Measurements from ENCODE around the gene TRAPPC1.

Gene TRAPPC1

DNA sequence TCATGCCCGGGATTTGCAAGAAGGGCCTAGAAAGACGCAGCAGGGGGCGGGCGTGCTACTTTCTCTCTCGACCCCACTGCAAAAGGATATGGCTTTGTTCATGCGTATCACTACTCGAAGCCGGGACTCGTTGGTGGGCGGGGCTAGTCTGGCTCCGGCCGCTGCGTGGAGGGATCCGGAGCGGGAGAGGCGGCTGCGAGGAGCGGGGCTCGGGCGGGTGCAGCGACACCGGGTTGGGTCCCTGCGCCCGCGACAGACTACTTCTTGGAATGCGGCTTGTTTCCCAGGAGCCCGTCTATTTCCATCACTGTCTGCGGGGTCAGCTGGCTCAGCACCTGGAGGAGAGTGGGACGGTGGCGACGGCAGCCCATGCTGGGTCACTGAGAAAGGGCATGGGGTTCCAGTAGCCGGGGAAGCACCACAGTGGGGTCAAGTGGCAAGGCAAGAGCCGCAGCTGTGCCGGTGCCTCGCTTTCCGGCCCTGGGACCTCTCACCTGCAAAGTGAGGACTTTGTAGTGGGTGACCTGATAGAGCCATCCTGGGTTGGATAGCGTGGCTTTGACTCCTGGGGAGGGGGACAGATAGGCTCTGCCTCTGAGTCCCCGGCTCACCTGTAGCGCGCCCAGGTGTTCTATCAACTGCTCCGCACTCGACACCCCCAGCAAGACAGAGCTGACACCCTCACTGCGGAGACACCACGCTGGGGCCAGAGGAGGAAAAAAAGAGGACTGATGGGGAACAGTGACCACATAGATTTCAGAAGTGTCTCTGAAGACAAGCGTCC is 8.7 kb downstream of the TRAPPC1 start:
- H3K36me3 ChIP-seq (ENCODE audit: low read length), result no peaks in the 10 kb centered on the region
- H3K9ac ChIP-seq (ENCODE audit: low read length), result peak overlapping the region; percentile 13; the same call in 1 of the 2 replicates
- no peaks in the 10 kb centered on the region for H4K20me1 ChIP-seq (ENCODE audit: low read depth, low read length)
- H3K4me2 ChIP-seq (ENCODE audit: low read depth, low read length, poor library complexity, severe bottlenecking), result peak overlapping the region; percentile 19
- H3K79me2 ChIP-seq (ENCODE audit: insufficient read depth, low read length), result no peaks in the 10 kb centered on the region
- no peaks in the 10 kb centered on the region for H3K27me3 ChIP-seq (ENCODE audit: low read length)
- H3F3A ChIP-seq (ENCODE audit: insufficient read depth), result no peaks in the 10 kb centered on the region
- peak overlapping the region; percentile 7 for H2AFZ ChIP-seq (ENCODE audit: low read depth, low read length, severe bottlenecking)
- H3K9me3 ChIP-seq (ENCODE audit: insufficient read depth, low read length), result no peaks in the 10 kb centered on the region
- H3K4me3 ChIP-seq (ENCODE audit: insufficient read depth, low read length, poor library complexity, severe bottlenecking), result no peak overlapping the region
- TF ChIP-seq CTCF (IDR thresholded peaks at IDR 0.05; ENCODE audit: insufficient read depth, low read length, poor library complexity, severe bottlenecking) (no peak), EZH2phosphoT487 (conservative IDR thresholded peaks at IDR 0.05; ENCODE audit: low read length) (no peak)
- H3K9me2 ChIP-seq (replicated peaks; ENCODE audit: insufficient read depth, low read length), result no peaks in the 10 kb centered on the region
- no peak overlapping the region for H3K27ac ChIP-seq (ENCODE audit: low read depth, low read length)

DNA sequence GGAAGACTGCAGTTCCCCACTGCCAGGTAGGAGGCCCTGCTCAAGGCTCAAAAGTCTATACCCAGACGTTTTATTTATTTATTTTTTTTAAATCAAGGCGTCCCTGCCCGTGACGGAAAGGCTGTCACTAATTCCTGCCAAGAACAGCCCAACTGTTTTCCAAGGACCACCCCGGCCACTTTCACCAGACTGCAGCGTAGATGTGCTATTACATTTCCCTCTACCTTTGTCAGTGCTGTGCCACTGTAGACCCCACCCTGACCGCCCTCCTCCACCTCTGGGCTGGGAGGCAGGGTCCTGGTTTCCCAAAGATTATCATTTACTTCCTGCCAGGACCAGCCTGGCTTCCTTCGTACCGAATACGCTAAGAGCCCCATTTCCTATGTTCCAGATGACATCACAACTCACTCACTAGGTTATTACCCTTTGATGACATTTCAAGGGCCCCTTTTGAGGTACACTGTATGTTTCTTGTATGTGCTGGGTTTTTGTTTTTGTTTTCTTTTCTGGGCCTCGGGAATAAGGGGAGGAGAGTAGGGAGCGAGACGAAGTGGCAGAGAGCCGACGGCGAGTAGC is 9.4 kb downstream of the TRAPPC1 start:
- H3K9me3 ChIP-seq (ENCODE audit: insufficient read depth, low read length), result no peaks in the 10 kb centered on the region
- no peaks in the 10 kb centered on the region for H3K79me2 ChIP-seq (ENCODE audit: insufficient read depth, low read length)
- H4K20me1 ChIP-seq (ENCODE audit: low read depth, low read length), result no peaks in the 10 kb centered on the region
- no peaks in the 10 kb centered on the region for H3K9me2 ChIP-seq (replicated peaks; ENCODE audit: insufficient read depth, low read length)
- TF ChIP-seq EZH2phosphoT487 (conservative IDR thresholded peaks at IDR 0.05; ENCODE audit: low read length) (no peak), CTCF (IDR thresholded peaks at IDR 0.05; ENCODE audit: insufficient read depth, low read length, poor library complexity, severe bottlenecking) (no peak)
- no peak overlapping the region for H3K4me3 ChIP-seq (ENCODE audit: insufficient read depth, low read length, poor library complexity, severe bottlenecking)
- H3K9ac ChIP-seq (ENCODE audit: low read length), result peak overlapping the region; percentile 13; the same call in 1 of the 2 replicates
- H3K4me2 ChIP-seq (ENCODE audit: low read depth, low read length, poor library complexity, severe bottlenecking), result peak overlapping the region; percentile 19
- no peaks in the 10 kb centered on the region for H3K36me3 ChIP-seq (ENCODE audit: low read length)
- no peaks in the 10 kb centered on the region for H3F3A ChIP-seq (ENCODE audit: insufficient read depth)
- peak overlapping the region; percentile 7 for H2AFZ ChIP-seq (ENCODE audit: low read depth, low read length, severe bottlenecking)
- no peak overlapping the region for H3K27ac ChIP-seq (ENCODE audit: low read depth, low read length)
- H3K27me3 ChIP-seq (ENCODE audit: low read length), result no peaks in the 10 kb centered on the region

DNA sequence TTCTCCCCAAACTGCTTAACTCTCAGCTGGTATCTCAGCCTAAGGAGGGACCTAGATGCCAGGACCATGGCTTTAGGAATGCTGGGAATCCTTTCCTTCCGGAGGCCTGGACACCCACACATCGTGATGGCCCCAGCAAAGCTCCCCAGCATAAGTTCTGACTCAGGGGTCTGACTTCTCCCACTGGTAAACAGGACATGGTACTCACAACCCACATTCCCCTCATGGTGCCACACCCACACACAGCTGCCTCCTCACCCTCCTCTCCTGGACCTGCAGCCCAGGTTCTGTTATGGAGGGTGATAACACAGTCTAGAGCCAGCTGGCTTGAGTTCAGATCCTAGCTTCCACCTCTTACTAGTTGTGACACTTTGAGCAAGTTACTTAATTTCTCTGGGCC is 14.9 kb downstream of the TRAPPC1 start:
- H3K27ac ChIP-seq (ENCODE audit: low read depth, low read length), result no peak overlapping the region
- H3K4me2 ChIP-seq (ENCODE audit: low read depth, low read length, poor library complexity, severe bottlenecking), result no peak overlapping the region

DNA sequence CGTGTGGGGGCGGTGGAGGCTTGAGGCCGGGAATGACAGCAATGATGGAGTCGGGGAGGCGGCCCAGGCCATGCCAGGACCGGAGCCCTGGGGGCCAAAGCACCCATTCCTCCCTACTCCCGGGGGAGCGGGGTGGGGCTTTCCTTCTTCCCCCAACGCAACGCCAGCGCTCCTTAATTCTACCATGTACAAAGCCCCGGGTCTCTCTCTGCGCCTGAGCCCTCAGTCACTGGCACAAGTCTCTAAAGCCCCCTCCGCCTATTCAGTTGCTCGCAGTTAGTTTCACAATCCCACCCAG is 15.4 kb downstream of the TRAPPC1 start:
- H2AFZ ChIP-seq (ENCODE audit: low read depth, low read length, severe bottlenecking), result peak overlapping the region; percentile 61

More for the DNA sequence above, 14.9 kb downstream of the TRAPPC1 start:
- Histone ChIP-seq H3K4me3 (ENCODE audit: insufficient read depth, low read length, poor library complexity, severe bottlenecking) (no peak overlapping the region), H3K27me3 (ENCODE audit: low read length) (no peaks in the 10 kb centered on the region), H2AFZ (ENCODE audit: low read depth, low read length, severe bottlenecking) (no peak overlapping the region), H3K9me3 (ENCODE audit: insufficient read depth, low read length) (no peaks in the 10 kb centered on the region), H3K9ac (ENCODE audit: low read length) (no peak overlapping the region), H4K20me1 (ENCODE audit: low read depth, low read length) (no peaks in the 10 kb centered on the region), H3F3A (ENCODE audit: insufficient read depth) (peaks cover 18% of the 10 kb centered on the region), H3K9me2 (replicated peaks; ENCODE audit: insufficient read depth, low read length) (no peaks in the 10 kb centered on the region), H3K79me2 (ENCODE audit: insufficient read depth, low read length) (peaks cover 6% of the 10 kb centered on the region; the same call in 1 of the 2 replicates), H3K36me3 (ENCODE audit: low read length) (no peaks in the 10 kb centered on the region)
- TF ChIP-seq EZH2phosphoT487 (conservative IDR thresholded peaks at IDR 0.05; ENCODE audit: low read length), result no peak

More for the DNA sequence above, 15.4 kb downstream of the TRAPPC1 start:
- no peaks in the 10 kb centered on the region for H3K27me3 ChIP-seq (ENCODE audit: low read length)
- no peak overlapping the region for H3K4me3 ChIP-seq (ENCODE audit: insufficient read depth, low read length, poor library complexity, severe bottlenecking)
- no peaks in the 10 kb centered on the region for H3K36me3 ChIP-seq (ENCODE audit: low read length)
- no peak overlapping the region for H3K27ac ChIP-seq (ENCODE audit: low read depth, low read length)
- no peaks in the 10 kb centered on the region for H4K20me1 ChIP-seq (ENCODE audit: low read depth, low read length)
- H3F3A ChIP-seq (ENCODE audit: insufficient read depth), result peaks cover 18% of the 10 kb centered on the region
- peak overlapping the region; percentile 75; the same call in 1 of the 2 replicates for H3K9ac ChIP-seq (ENCODE audit: low read length)
- no peaks in the 10 kb centered on the region for H3K9me2 ChIP-seq (replicated peaks; ENCODE audit: insufficient read depth, low read length)
- H3K4me2 ChIP-seq (ENCODE audit: low read depth, low read length, poor library complexity, severe bottlenecking), result peak overlapping the region; percentile 97
- H3K79me2 ChIP-seq (ENCODE audit: insufficient read depth, low read length), result peaks cover 6% of the 10 kb centered on the region; the same call in 1 of the 2 replicates
- H3K9me3 ChIP-seq (ENCODE audit: insufficient read depth, low read length), result no peaks in the 10 kb centered on the region
- TF ChIP-seq EZH2phosphoT487 (conservative IDR thresholded peaks at IDR 0.05; ENCODE audit: low read length), result no peak
- TF ChIP-seq CTCF (IDR thresholded peaks at IDR 0.05; ENCODE audit: insufficient read depth, low read length, poor library complexity, severe bottlenecking), result no peak

Measured in SU-DHL-6 (cell line).